Measurements from ENCODE around the gene RBM33.

DNA sequence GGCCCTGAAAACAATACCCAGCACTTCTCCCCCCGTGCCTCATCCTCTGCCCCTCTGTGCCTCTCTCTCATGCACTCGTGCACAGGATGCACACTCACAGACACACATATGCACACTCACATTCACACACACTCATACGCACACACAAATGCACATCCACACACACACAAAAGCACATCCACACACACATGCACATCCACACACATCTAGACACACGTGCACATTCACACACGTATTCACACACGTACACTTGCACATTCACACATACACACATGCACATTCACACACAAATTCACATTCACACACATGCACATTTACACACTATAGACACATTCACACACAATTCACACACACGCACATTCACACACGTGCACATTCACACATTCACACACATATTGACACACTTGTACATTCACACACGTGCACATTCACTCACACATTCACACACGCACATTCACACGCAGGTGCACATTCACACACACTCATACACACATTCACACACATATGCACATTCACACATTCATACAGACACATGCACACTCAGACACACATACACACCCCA lies 148.6 kb downstream of the RBM33 start:
- TF ChIP-seq, protein P1, sequence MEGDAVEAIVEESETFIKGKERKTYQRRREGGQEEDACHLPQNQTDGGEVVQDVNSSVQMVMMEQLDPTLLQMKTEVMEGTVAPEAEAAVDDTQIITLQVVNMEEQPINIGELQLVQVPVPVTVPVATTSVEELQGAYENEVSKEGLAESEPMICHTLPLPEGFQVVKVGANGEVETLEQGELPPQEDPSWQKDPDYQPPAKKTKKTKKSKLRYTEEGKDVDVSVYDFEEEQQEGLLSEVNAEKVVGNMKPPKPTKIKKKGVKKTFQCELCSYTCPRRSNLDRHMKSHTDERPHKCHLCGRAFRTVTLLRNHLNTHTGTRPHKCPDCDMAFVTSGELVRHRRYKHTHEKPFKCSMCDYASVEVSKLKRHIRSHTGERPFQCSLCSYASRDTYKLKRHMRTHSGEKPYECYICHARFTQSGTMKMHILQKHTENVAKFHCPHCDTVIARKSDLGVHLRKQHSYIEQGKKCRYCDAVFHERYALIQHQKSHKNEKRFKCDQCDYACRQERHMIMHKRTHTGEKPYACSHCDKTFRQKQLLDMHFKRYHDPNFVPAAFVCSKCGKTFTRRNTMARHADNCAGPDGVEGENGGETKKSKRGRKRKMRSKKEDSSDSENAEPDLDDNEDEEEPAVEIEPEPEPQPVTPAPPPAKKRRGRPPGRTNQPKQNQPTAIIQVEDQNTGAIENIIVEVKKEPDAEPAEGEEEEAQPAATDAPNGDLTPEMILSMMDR (IDR thresholded peaks at IDR 0.05): no peak
- TF ChIP-seq POLR2A (IDR thresholded peaks at IDR 0.05): no peak

Measured in thyroid gland (tissue), 4 donors.